HG03575 (cell line): ENCODE data around the gene PNPLA7.

Experiments
- ATAC-seq: cut with Tn5 transposase; IDR thresholded peaks from one replicate; pipeline ENCODE4 v1.9.1; 2021; ENCODE audit not compliant: unreplicated experiment, insufficient number of reproducible peaks, low FRiP score; ENCODE audit errors: extremely low read depth

PNPLA7 gene

GRCh38 chr9:137501457-137501856, 48.7 kb downstream of the PNPLA7 start:
- ATAC-seq: no peak

- ATAC-seq: no peak
Observed at GRCh38 chr9:137500666-137501397, 49.4 kb downstream of the PNPLA7 start.

- no peak for ATAC-seq
Observed at GRCh38 chr9:137499858-137500661, 50.1 kb downstream of the PNPLA7 start.

- no peak for ATAC-seq
Observed at GRCh38 chr9:137499416-137499815, 50.8 kb downstream of the PNPLA7 start.

- ATAC-seq: no peak
Observed at GRCh38 chr9:137498720-137499150, 51.5 kb downstream of the PNPLA7 start.

- no peak for ATAC-seq
Observed at GRCh38 chr9:137497921-137498719, 52.1 kb downstream of the PNPLA7 start.

- ATAC-seq: no peak
Observed at GRCh38 chr9:137496601-137497375, 53.4 kb downstream of the PNPLA7 start.

GRCh38 chr9:137494550-137495351, 55.5 kb downstream of the PNPLA7 start:
- ATAC-seq: no peak

- no peak for ATAC-seq
Observed at GRCh38 chr9:137494104-137494544, 56.1 kb downstream of the PNPLA7 start.

GRCh38 chr9:137493364-137494103, 56.7 kb downstream of the PNPLA7 start:
- ATAC-seq: no peak

GRCh38 chr9:137492464-137493363, 57.5 kb downstream of the PNPLA7 start:
- ATAC-seq: no peak

GRCh38 chr9:137491735-137492432, 58.3 kb downstream of the PNPLA7 start:
- ATAC-seq: no peak

- ATAC-seq: no peak
Observed at GRCh38 chr9:137490532-137491186, 59.5 kb downstream of the PNPLA7 start.

- ATAC-seq: no peak
Observed at GRCh38 chr9:137488906-137489305, 61.3 kb downstream of the PNPLA7 start.

- ATAC-seq: no peak
Observed at GRCh38 chr9:137488327-137488653, 61.9 kb downstream of the PNPLA7 start.
